IPS DF 6.9 (cell line): ENCODE data around the gene PTPRN2.

ENCODE experiments used
- DNase-seq: peaks from one replicate; pipeline ENCODE4 v3.0.0-alpha.2; 2013; ENCODE audit warnings: low read depth, low spot score
- H3K27ac ChIP-seq: one replicate; pipeline ENCODE4 v1.5.1; 2013; ENCODE audit warnings: low read length, control low read depth
- H3K27me3 ChIP-seq: 2 replicates; pipeline ENCODE4 v1.6.1; 2013; ENCODE audit warnings: mild to moderate bottlenecking, low read length; ENCODE audit not compliant: control insufficient read depth, insufficient read depth
- H3K36me3 ChIP-seq: 2 replicates; pipeline ENCODE4 v1.6.1; 2013; ENCODE audit warnings: low read length; ENCODE audit not compliant: control insufficient read depth, insufficient read depth
- H3K4me1 ChIP-seq: 2 replicates; pipeline ENCODE4 v1.6.1; 2013; ENCODE audit warnings: low read length; ENCODE audit not compliant: control insufficient read depth, insufficient read depth
- H3K4me3 ChIP-seq: 2 replicates; pipeline ENCODE4 v1.5.1; 2013; ENCODE audit warnings: mild to moderate bottlenecking, low read length
- H3K9me3 ChIP-seq: 2 replicates; pipeline ENCODE4 v1.6.1; 2013; ENCODE audit warnings: low read length, inconsistent platforms; ENCODE audit not compliant: control insufficient read depth, insufficient read depth
- WGBS: extraction: QIAGEN DNeasy Blood & Tissue Kit; methylation state at CpG from one replicate; pipeline ENCODE4 v1.1.7; 2013; ENCODE audit warnings: mixed read lengths, missing lambda C conversion rate; ENCODE audit not compliant: insufficient read length, insufficient coverage; 5-methylcytosine and 5-hydroxymethylcytosine counted together

PTPRN2 gene

DNA sequence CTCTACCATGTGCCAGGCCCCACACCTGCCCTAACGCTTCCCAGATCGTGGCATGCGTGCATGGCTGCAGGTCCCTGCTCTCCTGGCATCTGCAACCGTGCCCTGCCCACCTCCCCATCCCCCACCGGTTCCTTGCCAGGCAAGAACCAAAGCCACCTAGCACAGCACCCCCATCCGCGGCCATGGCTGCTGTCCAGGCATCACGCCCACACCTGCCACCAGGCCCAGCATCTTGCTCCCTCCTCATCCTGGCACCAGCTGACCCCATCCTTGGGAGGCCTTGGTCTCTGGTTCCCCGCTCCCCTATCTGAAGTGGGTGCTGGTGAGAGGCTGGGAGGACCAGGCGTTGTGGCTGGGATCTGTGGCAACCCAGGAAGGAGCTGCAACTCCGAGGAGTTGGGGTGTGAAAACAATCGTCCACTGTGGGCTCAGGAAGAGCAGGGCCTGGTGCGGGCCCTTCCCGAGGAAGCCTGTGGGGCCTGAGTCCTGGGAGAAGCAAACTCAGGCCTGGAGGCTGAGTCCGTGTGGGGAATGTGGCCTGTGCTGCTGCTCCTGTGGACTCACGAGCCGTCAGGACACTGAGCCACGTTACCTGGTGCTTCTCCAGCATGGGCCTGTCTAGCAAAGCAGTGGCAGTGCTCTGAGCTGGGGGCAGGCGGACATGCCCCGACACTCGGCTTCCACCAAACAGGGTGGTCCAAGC is 833.8 kb downstream of the PTPRN2 start:
- WGBS, result no CpG with 5 or more reads among the region's 21 CpGs
- H3K36me3 ChIP-seq, result no peaks in the 10 kb centered on the region; the same call in 1 of the 2 replicates
- peaks cover 43% of the 10 kb centered on the region for H3K9me3 ChIP-seq
- no peaks in the 10 kb centered on the region for H3K27me3 ChIP-seq
- H3K4me1 ChIP-seq, result no peaks in the 10 kb centered on the region; the same call in 1 of the 2 replicates
- no peak overlapping the region for H3K4me3 ChIP-seq
- H3K27ac ChIP-seq, result no peak overlapping the region
- no peak for DNase-seq

DNA sequence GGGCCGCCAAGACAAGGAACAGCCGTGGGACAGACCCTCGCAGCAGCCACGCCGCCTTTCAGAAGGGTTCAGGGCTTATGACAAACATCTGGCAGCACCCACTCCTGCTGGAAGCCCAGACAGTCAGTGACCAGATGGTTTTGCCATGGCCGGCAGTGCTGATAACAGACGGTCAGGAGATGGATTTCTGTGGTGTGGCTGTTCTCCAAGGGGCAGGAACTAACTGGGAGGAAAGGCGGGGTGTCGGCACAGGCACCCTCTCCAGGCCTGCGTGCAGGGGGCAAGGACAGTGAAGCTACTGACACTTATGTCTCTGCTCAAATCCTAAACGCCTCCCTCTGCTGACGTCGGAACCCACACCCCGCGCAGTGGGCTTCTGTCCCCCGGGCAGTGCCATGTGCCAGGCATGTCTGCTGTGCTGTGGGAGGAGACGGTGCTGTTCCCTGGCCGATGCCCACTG is 834.8 kb downstream of the PTPRN2 start:
- Histone ChIP-seq H3K27me3 (no peaks in the 10 kb centered on the region), H3K27ac (no peak overlapping the region)

DNA sequence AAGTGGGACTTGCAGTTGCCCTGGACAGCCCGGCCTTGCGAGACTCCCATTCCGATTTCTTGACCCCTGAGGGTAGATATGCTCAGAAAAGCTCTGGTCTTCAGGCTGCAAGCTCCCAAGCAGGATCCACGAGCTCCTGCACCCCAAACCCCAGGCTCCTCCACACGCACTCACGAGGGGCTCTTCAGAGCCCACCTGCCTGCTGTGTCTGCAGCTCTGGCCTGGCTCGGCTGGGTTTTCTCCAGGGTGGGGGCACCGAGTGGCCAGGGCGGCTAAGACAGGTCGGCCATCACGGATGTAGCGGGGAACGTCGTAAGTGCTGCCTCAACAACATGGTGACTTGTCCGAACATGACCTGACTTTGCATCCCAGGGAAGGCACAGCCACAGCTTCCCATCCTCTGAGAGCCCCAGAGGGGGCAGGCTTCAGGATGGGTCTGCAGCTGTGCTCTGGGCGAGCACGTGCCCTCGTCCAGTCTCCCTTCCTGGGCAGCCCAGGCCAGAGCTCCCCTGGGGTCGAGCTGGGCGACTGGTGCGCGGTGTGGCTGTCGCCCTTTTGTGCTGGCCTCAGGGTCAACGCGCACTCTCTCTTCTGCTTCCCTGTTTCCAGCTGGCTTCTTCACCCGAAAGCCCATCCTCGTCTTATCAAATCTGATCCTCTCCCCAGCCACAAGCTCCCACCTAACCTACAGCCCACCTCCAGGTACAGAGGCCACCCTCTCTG is 835.5 kb downstream of the PTPRN2 start:
- WGBS, result no CpG with 5 or more reads among the region's 27 CpGs
- Histone ChIP-seq H3K4me3 (no peak overlapping the region), H3K36me3 (no peaks in the 10 kb centered on the region; the same call in 1 of the 2 replicates), H3K27ac (no peak overlapping the region), H3K9me3 (peaks cover 34% of the 10 kb centered on the region), H3K27me3 (no peaks in the 10 kb centered on the region), H3K4me1 (no peaks in the 10 kb centered on the region)
- no peak for DNase-seq

More for the DNA sequence above, 834.8 kb downstream of the PTPRN2 start:
- Histone ChIP-seq H3K4me3 (no peak overlapping the region), H3K4me1 (no peaks in the 10 kb centered on the region), H3K9me3 (peaks cover 35% of the 10 kb centered on the region), H3K36me3 (no peaks in the 10 kb centered on the region; the same call in 1 of the 2 replicates)
- whole genome bisulfite sequencing, result no CpG with 5 or more reads among the region's 18 CpGs
- no peak for DNase-seq

DNA sequence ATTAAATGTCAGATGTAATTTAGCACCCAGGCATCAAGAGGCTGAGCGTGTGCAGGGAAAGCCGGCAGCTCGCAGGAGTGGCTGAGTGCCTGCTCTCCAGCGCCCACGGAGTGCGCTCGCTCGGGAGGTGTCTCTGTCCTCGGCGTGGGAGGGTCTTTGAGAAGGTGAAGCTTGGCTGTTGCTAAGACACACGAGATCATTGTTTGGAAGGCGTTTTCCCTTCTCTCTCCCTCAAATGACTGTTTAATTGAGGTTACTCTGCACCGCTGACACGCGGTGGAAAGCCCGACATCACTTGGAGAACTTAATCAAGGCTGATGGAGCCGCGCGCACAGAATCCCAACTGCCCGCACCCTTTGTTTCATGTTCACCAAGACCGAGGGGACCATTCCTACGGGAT is 836.2 kb downstream of the PTPRN2 start:
- Histone ChIP-seq H3K9me3 (peaks cover 32% of the 10 kb centered on the region), H3K36me3 (no peaks in the 10 kb centered on the region), H3K27me3 (no peaks in the 10 kb centered on the region), H3K4me1 (no peaks in the 10 kb centered on the region), H3K27ac (no peak overlapping the region), H3K4me3 (no peak overlapping the region)
- no CpG with 5 or more reads among the region's 22 CpGs for WGBS
- DNase-seq, result no peak

DNA sequence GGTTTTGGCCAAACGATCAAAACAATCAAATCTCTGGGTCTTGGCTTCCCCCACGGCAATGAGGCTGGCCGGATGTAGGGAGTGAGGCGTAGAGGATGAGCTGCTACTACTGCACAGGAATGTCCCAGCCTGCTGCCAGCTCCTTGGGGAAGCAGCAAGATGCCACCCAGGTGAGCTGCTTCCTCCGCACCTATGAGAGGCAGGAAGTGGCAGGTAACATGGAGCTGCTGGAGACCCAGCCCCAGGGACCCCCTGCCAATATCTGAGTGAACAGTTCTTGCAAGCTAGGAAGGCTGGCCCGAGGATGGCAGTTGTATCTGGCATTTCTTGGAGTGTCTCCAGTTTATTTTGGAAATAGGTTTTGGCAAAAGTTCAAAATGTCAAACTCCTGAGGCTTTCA is 837.3 kb downstream of the PTPRN2 start:
- Histone ChIP-seq H3K36me3 (no peaks in the 10 kb centered on the region), H3K27ac (no peak overlapping the region), H3K9me3 (peaks cover 29% of the 10 kb centered on the region), H3K27me3 (no peaks in the 10 kb centered on the region), H3K4me3 (no peak overlapping the region), H3K4me1 (no peaks in the 10 kb centered on the region)
- DNase-seq, result no peak
- no CpG with 5 or more reads among the region's 6 CpGs for WGBS

DNA sequence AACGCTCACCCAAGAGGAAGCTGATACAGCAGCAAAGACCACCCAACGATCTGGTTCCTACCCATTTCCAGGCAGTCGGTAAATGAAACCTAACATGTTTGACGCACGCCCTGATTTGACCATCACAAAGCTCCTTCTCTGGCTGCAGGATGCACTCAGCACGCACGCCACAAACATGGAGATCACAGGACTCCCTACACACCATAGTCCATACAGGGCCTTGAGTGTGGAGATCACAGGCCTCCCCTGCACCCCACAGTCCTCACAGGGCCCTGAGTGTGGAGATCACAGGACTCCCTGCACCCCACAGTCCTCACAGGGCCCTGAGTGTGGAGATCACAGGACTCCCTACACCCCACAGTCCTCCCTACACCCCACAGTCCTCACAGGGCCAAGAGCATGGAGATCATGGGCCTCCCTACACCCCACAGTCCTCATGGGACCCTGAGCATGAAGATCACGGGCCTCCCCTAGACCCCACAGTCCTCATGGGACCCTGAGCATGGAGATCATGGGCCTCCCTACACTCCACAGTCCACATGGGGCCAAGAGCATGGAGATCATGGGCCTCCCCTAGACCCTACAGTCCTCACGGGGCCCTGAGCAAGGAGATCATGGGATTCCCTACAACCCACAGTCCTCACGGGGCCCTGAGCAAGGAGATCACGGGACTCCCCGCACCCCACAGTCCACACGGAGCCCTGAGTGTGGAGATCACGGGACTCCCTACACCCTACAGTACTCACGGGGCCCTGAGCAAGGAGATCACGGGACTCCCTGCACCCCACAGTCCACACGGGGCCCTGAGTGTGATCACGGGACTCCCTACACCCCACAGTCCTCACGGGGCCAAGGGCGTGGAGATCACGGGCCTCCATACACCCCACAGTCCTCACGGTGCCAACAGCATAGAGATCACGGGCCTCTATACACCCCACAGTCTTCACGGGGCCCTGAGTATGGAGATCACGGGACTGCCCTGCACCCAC is 841.6 kb downstream of the PTPRN2 start:
- H3K4me1 ChIP-seq, result no peaks in the 10 kb centered on the region
- DNase-seq, result no peak
- H3K27ac ChIP-seq, result no peak overlapping the region
- no peak overlapping the region for H3K4me3 ChIP-seq
- H3K9me3 ChIP-seq, result peaks cover 30% of the 10 kb centered on the region
- WGBS, result no CpG with 5 or more reads among the region's 25 CpGs
- no peaks in the 10 kb centered on the region for H3K36me3 ChIP-seq
- H3K27me3 ChIP-seq, result no peaks in the 10 kb centered on the region

DNA sequence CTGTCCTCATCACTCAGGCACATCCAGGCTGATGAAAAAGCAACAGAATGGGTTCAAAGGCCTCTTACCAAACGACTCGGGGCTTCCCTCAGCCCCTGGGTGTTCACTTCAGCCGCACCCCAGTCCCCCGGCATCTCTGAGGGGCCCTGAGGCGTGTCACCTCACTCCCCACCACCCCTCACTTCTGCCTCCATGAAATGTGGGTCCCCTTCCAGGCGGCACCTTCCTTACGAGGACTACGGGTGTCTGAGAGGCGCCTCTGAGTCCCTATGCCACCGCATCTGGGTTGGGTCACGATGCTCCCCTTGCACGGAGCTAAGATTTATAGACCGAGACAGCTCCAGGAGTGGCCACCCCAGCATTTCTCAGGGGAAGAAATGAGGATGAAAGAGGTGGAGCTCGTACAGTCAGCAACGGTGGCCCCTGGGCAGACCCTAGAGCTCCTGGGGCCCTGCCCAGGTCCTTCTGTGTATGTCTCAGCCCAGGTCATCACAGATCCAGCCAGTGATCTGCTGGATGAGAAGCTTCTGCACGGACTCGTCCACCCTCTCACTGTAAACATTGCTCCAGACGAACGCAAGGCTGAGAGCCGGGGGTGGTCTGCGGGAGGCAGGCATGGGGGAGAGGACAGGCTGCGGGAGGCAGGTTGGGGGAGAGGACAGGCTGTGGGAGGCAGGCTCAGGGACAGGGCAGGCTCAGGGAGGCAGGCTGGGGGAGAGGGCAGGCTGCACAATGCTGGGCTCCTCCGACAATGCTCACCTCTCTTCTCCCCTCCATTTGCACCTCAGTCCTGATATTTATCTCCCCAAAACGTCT is 842.6 kb downstream of the PTPRN2 start:
- no peak for DNase-seq
- Histone ChIP-seq H3K4me1 (no peaks in the 10 kb centered on the region), H3K36me3 (no peaks in the 10 kb centered on the region), H3K9me3 (peaks cover 32% of the 10 kb centered on the region), H3K27ac (no peak overlapping the region), H3K27me3 (no peaks in the 10 kb centered on the region), H3K4me3 (no peak overlapping the region)
- no CpG with 5 or more reads among the region's 24 CpGs for WGBS

DNA sequence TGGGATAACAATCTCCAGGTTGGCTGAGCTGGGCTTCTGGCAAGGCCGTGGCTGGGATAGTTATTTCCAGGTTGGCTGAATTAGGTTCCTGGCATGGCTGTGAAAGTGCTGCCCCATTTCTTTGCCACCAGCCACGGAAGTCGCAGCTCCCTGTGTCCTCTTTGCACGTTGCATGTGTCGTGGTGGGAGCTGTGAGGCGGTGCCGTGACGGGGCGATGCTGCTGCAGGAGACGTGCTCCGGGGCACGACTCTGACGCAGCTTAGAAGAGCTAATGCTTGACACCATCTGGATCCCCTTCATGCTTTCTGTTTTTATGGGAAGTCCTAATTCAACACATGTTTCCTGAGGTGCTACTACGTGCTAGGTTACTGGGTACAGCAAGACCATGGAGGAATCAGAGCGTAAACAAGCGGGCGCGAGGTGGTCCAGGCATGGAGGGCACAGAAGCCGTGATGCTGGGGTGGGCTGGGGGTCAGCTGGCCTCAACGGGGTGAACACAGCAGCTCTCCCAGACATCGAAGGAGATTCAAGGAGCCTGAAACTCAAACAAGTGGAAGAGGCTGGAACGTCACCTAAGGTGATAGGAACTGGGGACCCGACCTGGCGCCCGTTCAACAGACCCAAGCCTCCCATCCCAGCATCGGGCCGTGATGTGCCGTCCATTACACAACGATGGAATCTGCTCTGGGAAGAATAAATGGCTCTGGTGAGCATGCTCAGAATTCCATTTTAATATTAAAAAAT is 843.7 kb downstream of the PTPRN2 start:
- no CpG with 5 or more reads among the region's 29 CpGs for WGBS

DNA sequence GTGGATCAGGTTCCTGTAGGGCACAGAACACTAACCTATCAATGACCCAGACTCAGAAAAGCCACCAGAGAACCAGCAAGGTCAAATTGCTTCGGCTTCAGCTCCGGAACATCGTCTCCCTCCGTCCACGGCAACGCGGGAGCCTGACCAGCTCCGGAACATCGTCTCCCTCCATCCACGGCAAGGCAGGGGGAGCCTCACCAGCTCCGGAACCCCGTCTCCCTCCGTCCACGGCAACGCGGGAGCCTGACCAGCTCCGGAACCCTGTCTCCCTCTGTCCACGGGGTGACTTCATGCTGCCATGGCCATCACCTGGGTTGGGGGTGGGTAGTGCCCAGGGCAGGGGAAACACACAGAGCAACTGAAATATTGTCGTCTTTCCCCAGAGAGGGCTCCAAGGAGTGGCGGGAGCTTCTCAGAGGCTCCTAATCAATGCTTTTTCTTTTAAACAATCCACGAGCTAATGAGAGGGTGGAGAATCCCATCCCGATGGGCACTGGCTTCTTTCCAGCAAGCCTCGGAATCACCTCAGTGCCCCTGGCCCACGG is 847.3 kb downstream of the PTPRN2 start:
- peaks cover 29% of the 10 kb centered on the region for H3K9me3 ChIP-seq
- H3K27me3 ChIP-seq, result no peaks in the 10 kb centered on the region
- DNase-seq, result no peak
- WGBS, result no CpG with 5 or more reads among the region's 24 CpGs
- no peaks in the 10 kb centered on the region; the same call in 1 of the 2 replicates for H3K36me3 ChIP-seq
- H3K27ac ChIP-seq, result no peak overlapping the region
- H3K4me3 ChIP-seq, result no peak overlapping the region
- no peaks in the 10 kb centered on the region for H3K4me1 ChIP-seq

More for the DNA sequence above, 843.7 kb downstream of the PTPRN2 start:
- H3K4me1 ChIP-seq, result no peaks in the 10 kb centered on the region
- no peak for DNase-seq
- H3K27ac ChIP-seq, result no peak overlapping the region
- no peaks in the 10 kb centered on the region for H3K27me3 ChIP-seq
- no peak overlapping the region for H3K4me3 ChIP-seq
- H3K9me3 ChIP-seq, result peaks cover 31% of the 10 kb centered on the region
- no peaks in the 10 kb centered on the region for H3K36me3 ChIP-seq
